Fibroblast of lung (primary cell): ENCODE measurements around the gene GBP6.

Experiments
- CTCF ChIP-seq, 2 donors: IDR thresholded peaks in 1 of 2; conservative IDR thresholded peaks in 1 of 2; 1 replicate in 1 of 2; 2 replicates in 1 of 2; pipeline ENCODE4 v1.5.1; 2011 to 2012; ENCODE audit warnings: low read length in 2 of 2, control low read depth in 1 of 2, inconsistent platforms in 1 of 2, low read depth in 1 of 2, mild to moderate bottlenecking in 1 of 2
- EZH2 ChIP-seq: IDR thresholded peaks from 2 replicates; pipeline ENCODE4 v1.5.1; 2012; ENCODE audit warnings: low read length, control low read depth, mild to moderate bottlenecking; ENCODE audit errors: missing control alignments

DNA sequence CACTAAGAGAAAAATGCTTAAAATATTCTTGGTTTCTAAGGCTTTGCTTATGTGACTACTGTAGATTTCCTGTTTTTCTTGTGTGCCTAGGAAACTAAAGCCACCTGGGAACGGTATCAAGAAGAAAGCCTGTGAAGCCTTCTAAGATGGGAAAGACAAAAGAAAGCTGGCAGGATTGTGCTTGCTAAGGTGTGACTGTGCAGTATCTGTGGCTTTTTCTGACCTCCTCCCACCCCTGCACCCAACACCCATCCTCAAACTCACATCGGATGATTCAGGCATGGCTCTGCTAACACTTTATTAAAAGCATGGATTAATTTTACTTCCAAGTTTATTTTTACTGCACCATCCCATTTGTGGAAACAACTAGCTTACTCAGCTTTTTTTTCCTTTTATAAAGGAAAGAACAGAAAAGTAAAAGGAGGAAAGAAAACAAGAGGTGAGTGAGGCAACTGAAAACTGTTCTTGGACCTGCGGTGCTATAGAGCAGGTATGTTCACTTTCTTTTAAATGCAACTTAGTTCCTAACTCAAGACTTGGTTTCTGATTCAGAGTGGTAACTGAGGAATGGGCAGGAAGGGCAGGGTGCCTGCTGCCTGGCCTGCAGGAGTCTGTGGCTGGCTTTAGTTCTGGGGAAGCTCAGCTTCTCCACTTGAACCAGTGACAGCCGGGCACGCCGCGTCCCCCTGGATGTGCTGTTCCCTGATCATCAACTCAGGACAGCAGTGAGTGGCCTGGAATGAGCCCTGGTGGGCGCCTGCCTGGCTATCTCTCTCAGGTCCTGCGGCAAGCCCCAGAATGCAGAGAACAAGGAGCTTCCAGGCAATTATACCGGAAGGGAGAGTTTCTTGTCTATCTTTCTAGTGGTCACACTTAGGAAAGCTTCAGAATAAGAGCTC is at the start of gene GBP6:
- TF ChIP-seq CTCF (conservative IDR thresholded peaks at IDR 0.05 in 1 of 2, IDR thresholded peaks at IDR 0.05 in 1 of 2; ENCODE audit: low read depth in 1 of 2, low read length in 2 of 2), result no peak
- TF ChIP-seq EZH2, result no peak
